Neural progenitor cell (in vitro differentiated cells): ENCODE results near the gene RET. TPM values are rescaled to one million over a fixed set of nuclear protein-coding genes. Genes with fewer than 3 reads are reported as not detected.

Experiments used
- DNase-seq: peaks from one replicate; pipeline ENCODE4 v3.0.0-alpha.2; 2016; ENCODE audit warnings: low spot score
- H2AFZ ChIP-seq: fragments of 200-600 bp; sonication (generic); replicated peaks from 2 replicates; pipeline ENCODE4 v1.6.1; 2016; ENCODE audit warnings: antibody characterized with exemption
- H3F3A ChIP-seq: fragments of 200-600 bp; sonication (generic); 2 replicates; pipeline ENCODE4 v1.6.1; 2016; ENCODE audit warnings: antibody characterized with exemption, low read depth
- H3K27ac ChIP-seq: fragments of 200-600 bp; sonication (generic); 2 replicates; pipeline ENCODE4 v1.5.1; 2016; ENCODE audit warnings: mild to moderate bottlenecking
- H3K27me3 ChIP-seq: fragments of 200-600 bp; sonication (generic); 2 replicates; pipeline ENCODE4 v1.6.1; 2016; ENCODE audit warnings: mild to moderate bottlenecking, moderate library complexity
- H3K36me3 ChIP-seq: fragments of 200-600 bp; sonication (generic); 2 replicates; pipeline ENCODE4 v1.5.1; 2016
- H3K4me1 ChIP-seq: fragments of 200-600 bp; sonication (generic); 2 replicates; pipeline ENCODE4 v1.6.1; 2016; ENCODE audit warnings: mixed run types
- H3K4me2 ChIP-seq: fragments of 200-600 bp; sonication (generic); 2 replicates; pipeline ENCODE4 v1.6.1; 2016
- H3K4me3 ChIP-seq: fragments of 200-600 bp; sonication (generic); 2 replicates; pipeline ENCODE4 v1.5.1; 2016
- H3K79me2 ChIP-seq: fragments of 200-600 bp; sonication (generic); 2 replicates; pipeline ENCODE4 v1.6.1; 2016; ENCODE audit warnings: low read depth
- H3K9ac ChIP-seq: fragments of 200-600 bp; sonication (generic); 2 replicates; pipeline ENCODE4 v1.6.1; 2016
- H3K9me3 ChIP-seq: fragments of 200-600 bp; sonication (generic); 2 replicates; pipeline ENCODE4 v1.5.1; 2016; ENCODE audit warnings: low read depth
- H4K20me1 ChIP-seq: fragments of 200-600 bp; sonication (generic); 2 replicates; pipeline ENCODE4 v1.6.1; 2016; ENCODE audit warnings: low read depth
- H3K27ac Mint-ChIP-seq: 3 replicates; pipeline ENCODE4 v1.8.0; 2021; ENCODE audit warnings: mixed read lengths
- H3K27me3 Mint-ChIP-seq: 2 replicates; pipeline ENCODE4 v1.8.0; 2022; ENCODE audit warnings: low read depth, mild to moderate bottlenecking, inconsistent platforms, moderate library complexity, mixed read lengths; ENCODE audit not compliant: insufficient read depth
- H3K36me3 Mint-ChIP-seq: 3 replicates; pipeline ENCODE4 v1.8.0; 2021; ENCODE audit warnings: mixed read lengths
- H3K4me1 Mint-ChIP-seq: 3 replicates; pipeline ENCODE4 v1.8.0; 2021; ENCODE audit warnings: mixed read lengths
- H3K4me3 Mint-ChIP-seq: 3 replicates; pipeline ENCODE4 v1.8.0; 2021; ENCODE audit warnings: mild to moderate bottlenecking, moderate library complexity, mixed read lengths
- H3K9me3 Mint-ChIP-seq: 3 replicates; pipeline ENCODE4 v1.8.0; 2020; ENCODE audit warnings: mixed read lengths
- CTCF ChIP-seq: fragments of 200-600 bp; sonication (generic); IDR thresholded peaks from 2 replicates; pipeline ENCODE4 v1.5.1; 2017; ENCODE audit warnings: antibody characterized with exemption, mild to moderate bottlenecking
- EZH2 ChIP-seq: fragments of 200-600 bp; sonication (generic); IDR thresholded peaks from 2 replicates; pipeline ENCODE4 v1.6.1; 2017; ENCODE audit warnings: antibody characterized with exemption, mild to moderate bottlenecking, moderate library complexity
- EZH2phosphoT487 ChIP-seq: fragments of 200-600 bp; sonication (generic); IDR thresholded peaks from 2 replicates; pipeline ENCODE4 v1.6.1; 2017; ENCODE audit warnings: antibody characterized with exemption
- total RNA-seq: library from RNA; depleted of rRNA; stranded (reverse); fragments of >200 nt; gene quantifications from 2 replicates; pipeline ENCODE4 v1.2.3, GENCODE V29; 2015; ENCODE audit warnings: low replicate concordance

RET gene
- total RNA-seq, 1 donor from 2014 or later: 1.4 TPM

- H3K4me1 ChIP-seq: peaks cover 3% of the 10 kb centered on the region
- peaks cover 5% of the 10 kb centered on the region for H3K4me1 Mint-ChIP-seq
- no peak overlapping the region for H3K4me2 ChIP-seq
- H3K4me3 ChIP-seq: no peak overlapping the region
- H3K4me3 Mint-ChIP-seq: no peak overlapping the region
- no peak overlapping the region for H3K27ac ChIP-seq
- no peaks in the 10 kb centered on the region for H4K20me1 ChIP-seq
- no peaks in the 10 kb centered on the region for H3F3A ChIP-seq
- TF ChIP-seq CTCF (no peak), EZH2 (no peak), EZH2phosphoT487 (no peak)
- no peak overlapping the region for H2AFZ ChIP-seq
- H3K36me3 Mint-ChIP-seq: no peaks in the 10 kb centered on the region
- H3K9ac ChIP-seq: no peak overlapping the region
- H3K27ac Mint-ChIP-seq: no peak overlapping the region
- no peaks in the 10 kb centered on the region for H3K9me3 Mint-ChIP-seq
- H3K9me3 ChIP-seq: no peaks in the 10 kb centered on the region
- DNase-seq: no peak
- H3K27me3 Mint-ChIP-seq: peaks cover 3% of the 10 kb centered on the region
- H3K79me2 ChIP-seq: no peaks in the 10 kb centered on the region
- H3K27me3 ChIP-seq: no peaks in the 10 kb centered on the region
- H3K36me3 ChIP-seq: no peaks in the 10 kb centered on the region
Measured at GRCh38 chr10:43038783-43039623, 37.9 kb upstream of the RET start.

- Histone ChIP-seq H3K36me3 (no peaks in the 10 kb centered on the region), H3F3A (no peaks in the 10 kb centered on the region), H3K4me1 (peaks cover 11% of the 10 kb centered on the region), H2AFZ (no peak overlapping the region), H3K9ac (no peak overlapping the region), H3K9me3 (no peaks in the 10 kb centered on the region), H3K4me3 (no peak overlapping the region), H3K4me2 (no peak overlapping the region), H3K79me2 (no peaks in the 10 kb centered on the region), H3K27me3 (no peaks in the 10 kb centered on the region), H3K27ac (no peak overlapping the region), H4K20me1 (no peaks in the 10 kb centered on the region)
- Mint-ChIP-seq H3K4me1 (peaks cover 11% of the 10 kb centered on the region), H3K27me3 (peaks cover 3% of the 10 kb centered on the region), H3K4me3 (no peak overlapping the region), H3K27ac (peak overlapping the region; percentile 63), H3K9me3 (no peaks in the 10 kb centered on the region), H3K36me3 (no peaks in the 10 kb centered on the region)
- no peak for TF ChIP-seq EZH2phosphoT487
- no peak for TF ChIP-seq CTCF
- TF ChIP-seq EZH2: no peak
- DNase-seq: no peak
Measured at GRCh38 chr10:43039624-43040481, 37.0 kb upstream of the RET start.

- Mint-ChIP-seq H3K4me1 (peaks cover 11% of the 10 kb centered on the region), H3K36me3 (no peaks in the 10 kb centered on the region), H3K27me3 (peaks cover 3% of the 10 kb centered on the region), H3K4me3 (no peak overlapping the region), H3K9me3 (no peaks in the 10 kb centered on the region), H3K27ac (no peak overlapping the region)
- H3K4me2 ChIP-seq: no peak overlapping the region
- H3K27ac ChIP-seq: no peak overlapping the region
- no peaks in the 10 kb centered on the region for H3K36me3 ChIP-seq
- H3F3A ChIP-seq: no peaks in the 10 kb centered on the region
- no peaks in the 10 kb centered on the region for H4K20me1 ChIP-seq
- no peaks in the 10 kb centered on the region for H3K79me2 ChIP-seq
- no peaks in the 10 kb centered on the region for H3K9me3 ChIP-seq
- no peak overlapping the region for H3K4me3 ChIP-seq
- H2AFZ ChIP-seq: no peak overlapping the region
- no peaks in the 10 kb centered on the region for H3K27me3 ChIP-seq
- H3K9ac ChIP-seq: no peak overlapping the region
- TF ChIP-seq CTCF (no peak), EZH2phosphoT487 (no peak), EZH2 (no peak)
- DNase-seq: no peak
- H3K4me1 ChIP-seq: peaks cover 11% of the 10 kb centered on the region
Measured at GRCh38 chr10:43040482-43041256, 36.2 kb upstream of the RET start.
